HK-2 (cell line): ENCODE data around the gene PCED1B.
A peak's percentile ranks its signal among the peaks of the same experiment; 100 is the strongest.
"Not testable (repeated sequence)": the region's sequence is repeated elsewhere in the genome, so short reads cannot be mapped to it uniquely, and the experiment has no call there.

ENCODE experiments used
- DNase-seq: peaks from one replicate; pipeline ENCODE4 v3.0.0-alpha.2; 2018; ENCODE audit not compliant: unreplicated experiment

The PCED1B gene, protein sequence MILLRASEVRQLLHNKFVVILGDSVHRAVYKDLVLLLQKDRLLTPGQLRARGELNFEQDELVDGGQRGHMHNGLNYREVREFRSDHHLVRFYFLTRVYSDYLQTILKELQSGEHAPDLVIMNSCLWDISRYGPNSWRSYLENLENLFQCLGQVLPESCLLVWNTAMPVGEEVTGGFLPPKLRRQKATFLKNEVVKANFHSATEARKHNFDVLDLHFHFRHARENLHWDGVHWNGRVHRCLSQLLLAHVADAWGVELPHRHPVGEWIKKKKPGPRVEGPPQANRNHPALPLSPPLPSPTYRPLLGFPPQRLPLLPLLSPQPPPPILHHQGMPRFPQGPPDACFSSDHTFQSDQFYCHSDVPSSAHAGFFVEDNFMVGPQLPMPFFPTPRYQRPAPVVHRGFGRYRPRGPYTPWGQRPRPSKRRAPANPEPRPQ

DNA sequence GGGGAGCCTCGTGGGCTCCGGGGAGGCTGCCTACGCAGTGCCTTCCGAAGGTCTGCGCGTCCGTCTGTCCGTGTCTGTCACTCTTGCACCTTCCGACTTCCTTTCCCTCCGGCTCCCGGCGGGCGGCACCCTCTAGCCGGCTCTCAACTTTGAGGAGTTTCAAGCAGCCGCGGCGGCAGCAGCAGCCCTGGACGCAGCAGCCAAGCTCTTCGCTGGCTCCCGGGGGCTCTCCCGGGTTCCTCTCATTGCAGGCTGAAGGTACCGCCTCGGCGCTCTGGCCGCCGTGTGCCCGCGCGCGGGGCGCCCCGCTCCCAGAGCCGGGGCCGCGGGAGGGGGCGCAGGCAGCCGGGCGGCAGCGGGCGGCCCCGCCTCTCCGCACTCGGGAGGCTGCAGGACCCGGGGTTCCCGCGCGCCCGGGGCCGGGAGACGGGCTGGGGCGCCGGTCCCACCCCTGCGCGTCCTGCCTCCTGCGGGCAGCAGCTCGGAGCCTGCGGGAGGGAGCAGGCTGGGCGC lies at the start of gene PCED1B, which contains the start of gene AMIGO2:
PCED1B (plus strand) TSS at position 154 of the 513 bp plus-strand sequence. CDS start 155,443 bp downstream, outside the sequence.
AMIGO2 (minus strand) TSS at position 492 of the 513 bp plus-strand sequence. CDS start 957 bp downstream, outside the sequence.
- peak; percentile 71 for DNase-seq

DNA sequence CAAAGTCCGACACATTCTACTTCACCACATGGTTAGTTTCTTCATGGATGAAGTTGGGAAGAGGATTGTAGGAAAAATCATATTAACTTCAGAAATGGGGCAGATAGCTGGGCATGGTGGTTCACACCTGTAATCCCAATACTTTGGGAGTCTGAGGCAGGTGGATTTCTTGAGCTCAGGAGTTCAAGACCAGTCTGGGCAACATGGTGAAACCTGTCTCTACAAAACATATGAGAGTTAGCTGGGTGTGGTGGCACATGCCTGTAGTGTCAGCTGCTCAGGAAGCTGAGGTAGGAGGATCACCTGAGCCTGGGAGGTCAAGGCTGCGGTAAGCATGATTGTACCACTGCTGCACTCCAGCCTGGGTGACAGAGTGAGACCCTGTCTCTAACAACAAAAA lies 49.5 kb upstream of the PCED1B start:
- no peak for DNase-seq

DNA sequence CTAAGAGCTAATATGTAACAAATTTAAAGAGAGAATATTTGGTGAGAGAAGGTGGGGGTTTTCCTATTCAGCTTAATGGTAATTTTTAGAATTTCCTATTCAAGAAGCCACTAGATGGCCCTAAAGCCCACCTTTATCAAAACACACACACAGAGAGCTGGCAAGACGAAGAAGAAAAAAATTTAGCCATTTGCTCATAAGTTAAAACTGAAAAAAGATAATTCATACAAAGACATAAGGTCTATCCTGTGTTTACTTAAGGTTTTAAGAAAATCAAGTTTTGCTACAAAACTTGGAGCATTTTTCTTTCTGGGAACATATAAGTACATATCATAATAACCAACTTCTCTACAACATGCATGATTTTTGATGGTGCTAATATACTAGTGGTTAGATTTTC lies 46.8 kb upstream of the PCED1B start:
- no peak for DNase-seq

DNA sequence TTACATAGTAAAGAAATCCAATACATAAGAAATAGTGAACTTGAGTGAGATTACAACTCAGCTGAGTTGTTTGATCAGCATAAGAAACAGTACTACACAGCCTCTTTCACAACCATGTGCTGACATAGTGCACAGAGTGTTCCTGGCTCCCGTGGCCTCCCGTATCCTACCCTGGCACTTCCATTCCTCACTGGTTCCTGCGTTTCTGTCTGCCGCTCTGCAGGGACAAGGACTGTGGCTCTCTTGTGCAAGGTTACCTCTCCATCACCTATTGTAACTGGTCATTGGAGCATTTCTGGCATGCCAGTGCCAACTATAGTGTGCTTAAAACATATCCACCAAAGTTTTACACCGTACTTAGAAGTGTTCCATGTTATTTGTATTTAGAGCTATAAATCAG lies 46.3 kb upstream of the PCED1B start:
- DNase-seq, result no peak

DNA sequence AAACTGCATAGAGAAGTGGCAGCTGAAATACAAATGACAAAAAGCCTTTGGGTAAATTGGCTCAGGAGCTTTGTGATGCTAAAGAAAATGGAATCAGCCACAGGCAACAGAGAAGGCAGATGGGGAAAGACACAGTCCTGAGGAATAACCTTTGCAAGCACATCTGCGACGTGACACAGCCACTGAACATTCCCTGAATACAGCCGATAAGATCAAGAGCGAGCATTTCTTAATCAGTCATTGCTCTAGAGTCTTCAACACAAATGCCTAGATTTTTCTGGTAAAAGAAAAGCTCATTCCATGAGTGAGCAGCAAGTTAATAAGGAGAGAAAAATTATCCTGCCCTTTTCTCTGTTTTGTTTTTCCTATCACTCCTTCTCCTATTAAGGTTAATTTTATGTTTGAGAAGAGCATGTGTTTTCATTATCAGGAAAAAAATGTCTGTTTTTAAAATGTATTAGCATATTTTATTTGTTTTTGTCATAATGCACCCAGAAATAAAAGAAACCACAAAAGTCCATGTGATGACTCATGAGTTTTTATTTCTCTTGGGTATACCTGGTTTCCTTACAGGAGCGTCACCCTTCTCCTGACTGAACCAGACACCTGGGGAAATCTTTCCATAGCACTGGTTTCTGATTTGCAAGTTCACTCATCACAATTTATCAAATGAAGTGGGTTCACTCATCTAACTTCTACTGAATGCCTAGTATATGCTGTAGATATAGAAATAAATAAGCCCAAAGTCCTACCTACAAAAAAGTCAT lies 45.4 kb upstream of the PCED1B start:
- DNase-seq, result no peak

DNA sequence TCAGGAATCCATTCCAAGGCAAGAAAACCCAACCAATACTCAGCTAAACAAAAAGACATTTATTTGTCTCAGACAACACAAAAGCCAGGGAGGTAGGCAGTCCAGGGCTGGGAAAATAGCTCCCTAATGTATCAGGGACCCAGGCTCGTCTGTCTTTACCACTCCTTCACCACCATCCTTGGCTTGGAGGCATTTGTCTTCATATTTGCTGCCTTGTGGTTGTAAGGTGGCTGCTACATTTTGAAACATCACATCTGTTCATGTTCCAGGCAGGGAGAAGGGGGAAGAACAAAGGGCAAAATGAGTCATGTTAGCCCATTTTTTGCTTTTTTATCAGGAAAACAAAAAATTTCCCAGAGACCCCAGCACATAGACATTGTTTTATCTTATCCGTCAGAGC lies 44.8 kb upstream of the PCED1B start:
- no peak for DNase-seq

DNA sequence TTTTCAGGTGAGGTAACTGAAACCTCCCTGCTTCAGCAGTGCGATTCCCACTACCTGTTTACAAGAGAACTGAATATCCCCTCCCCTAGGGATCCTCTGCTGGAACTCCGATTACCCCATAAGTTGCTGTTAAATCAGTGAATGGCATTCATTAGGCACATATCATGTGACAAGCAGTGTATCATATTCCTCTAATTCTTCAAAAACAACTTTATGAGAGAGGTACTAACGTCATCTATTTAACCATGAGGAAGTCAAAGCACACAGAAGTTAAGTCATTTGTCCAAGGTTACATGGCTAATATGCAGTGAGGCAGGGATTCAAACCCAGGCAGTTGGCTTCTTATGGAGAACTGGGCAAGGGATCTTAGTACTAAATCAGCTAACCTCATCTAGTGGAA lies 43.9 kb upstream of the PCED1B start:
- DNase-seq, result no peak

DNA sequence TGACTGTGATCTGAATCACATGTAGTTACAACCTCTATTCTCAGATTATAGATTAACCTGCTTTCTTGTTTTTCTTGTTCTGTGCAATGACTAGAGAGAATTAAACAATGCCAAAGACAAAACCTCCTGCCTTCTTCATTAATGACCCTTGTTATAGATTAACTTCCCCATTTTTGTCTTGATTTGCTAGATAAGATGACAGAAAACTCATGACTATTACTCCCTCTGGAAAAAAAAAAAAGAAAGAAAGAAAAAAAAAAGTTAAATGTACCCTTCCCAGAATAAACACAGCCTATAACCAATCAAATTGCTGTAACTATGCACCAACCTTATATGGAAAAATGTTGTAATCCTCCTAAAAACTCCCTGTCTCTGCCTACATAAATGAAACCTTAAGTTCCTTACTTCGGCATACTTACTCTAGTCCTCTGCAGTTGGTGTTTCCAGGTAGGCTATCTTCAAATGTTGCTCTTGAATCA lies 41.1 kb upstream of the PCED1B start:
- DNase-seq, result no peak

DNA sequence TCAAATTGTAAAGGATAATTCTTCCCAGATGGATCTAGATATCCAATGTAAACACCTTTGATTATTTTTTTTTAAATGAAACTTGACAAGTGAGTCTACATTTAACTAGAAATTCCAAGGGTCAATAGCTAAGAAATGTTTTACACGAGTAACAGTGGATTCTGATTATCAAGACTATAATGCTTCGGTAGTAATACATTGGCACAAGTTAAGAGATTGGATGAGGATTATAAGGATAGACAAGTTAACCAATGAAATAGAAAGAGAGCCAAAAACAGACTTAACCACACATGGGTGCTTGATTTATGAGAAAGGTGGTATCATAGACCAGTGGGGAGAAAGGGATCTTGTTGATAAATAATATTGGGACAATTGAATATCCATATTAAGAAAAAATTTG lies 40.3 kb upstream of the PCED1B start:
- DNase-seq, result no peak

DNA sequence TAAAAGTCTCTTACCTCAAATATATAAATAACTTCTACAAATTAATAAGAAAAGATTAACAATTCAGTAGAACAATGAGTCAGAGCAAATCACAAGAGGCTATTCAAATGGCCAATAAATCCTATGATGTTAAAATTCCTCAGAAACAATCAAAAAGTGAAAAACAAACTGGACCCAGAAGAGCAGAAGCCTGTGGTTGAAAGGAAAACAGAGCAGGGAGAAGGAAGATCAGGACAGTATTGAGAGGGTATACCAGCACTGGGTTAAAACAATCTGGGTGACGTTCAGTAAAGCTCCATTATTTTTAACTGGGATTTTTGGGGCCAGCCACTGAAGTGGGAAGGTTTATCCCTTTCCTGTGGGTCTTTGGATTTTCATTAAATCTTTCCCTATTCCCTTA lies 39.7 kb upstream of the PCED1B start:
- DNase-seq, result no peak

DNA sequence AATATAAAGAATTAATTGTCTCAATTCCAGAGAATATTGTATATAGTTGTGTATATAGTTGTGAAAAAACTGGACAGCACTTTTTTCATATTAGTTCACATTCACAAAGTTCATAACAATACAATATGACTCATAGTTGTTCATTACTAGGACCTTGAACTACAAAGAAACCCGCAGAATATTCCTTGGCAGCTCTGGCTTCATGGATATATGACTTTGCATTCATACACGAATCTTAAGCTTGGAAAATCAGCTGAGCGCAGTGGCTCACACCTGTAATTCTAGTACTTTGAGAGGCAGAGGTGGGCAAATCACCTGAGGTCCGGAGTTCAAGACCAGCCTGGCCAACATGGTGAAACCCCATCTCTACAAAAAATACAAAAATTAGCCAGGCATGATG lies 38.1 kb upstream of the PCED1B start:
- no peak for DNase-seq

DNA sequence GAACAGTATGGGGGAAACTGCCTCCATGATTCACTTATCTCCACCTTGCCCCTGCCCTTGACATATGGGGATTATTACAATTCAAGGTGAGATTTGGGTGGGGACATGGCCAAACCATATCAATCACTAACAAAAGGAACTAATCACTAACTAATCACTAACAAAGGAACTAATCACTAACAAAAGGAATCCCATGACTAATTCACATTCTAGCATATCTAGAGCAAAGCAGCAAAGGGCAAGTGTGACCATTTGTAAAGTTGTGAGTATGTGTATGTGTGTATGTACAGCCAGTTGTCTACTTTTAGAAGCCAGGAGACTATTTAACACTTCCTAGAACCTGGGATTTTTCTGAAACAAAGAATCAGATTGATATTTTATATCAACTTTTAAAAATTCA lies 30.9 kb upstream of the PCED1B start:
- DNase-seq, result no peak

DNA sequence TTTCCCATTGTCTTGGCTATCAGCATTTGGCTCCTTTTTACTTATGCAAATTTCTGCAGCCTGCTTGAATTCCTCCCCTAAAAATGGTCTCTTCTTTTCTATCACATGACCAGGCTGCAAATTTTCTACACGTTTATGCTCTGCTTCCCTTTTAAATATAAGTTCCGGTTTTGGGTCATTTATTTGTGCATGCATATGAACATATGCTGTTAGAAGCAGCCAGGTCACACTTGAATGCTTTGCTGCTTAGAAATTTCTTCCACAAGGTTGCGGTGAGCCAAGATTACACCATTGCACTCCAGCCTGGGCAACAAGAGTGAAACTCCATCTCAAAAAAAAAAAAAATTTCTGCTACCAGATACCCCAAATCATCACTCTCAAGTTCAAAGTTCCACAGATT lies 28.1 kb upstream of the PCED1B start:
- not testable (repeated sequence) for DNase-seq

DNA sequence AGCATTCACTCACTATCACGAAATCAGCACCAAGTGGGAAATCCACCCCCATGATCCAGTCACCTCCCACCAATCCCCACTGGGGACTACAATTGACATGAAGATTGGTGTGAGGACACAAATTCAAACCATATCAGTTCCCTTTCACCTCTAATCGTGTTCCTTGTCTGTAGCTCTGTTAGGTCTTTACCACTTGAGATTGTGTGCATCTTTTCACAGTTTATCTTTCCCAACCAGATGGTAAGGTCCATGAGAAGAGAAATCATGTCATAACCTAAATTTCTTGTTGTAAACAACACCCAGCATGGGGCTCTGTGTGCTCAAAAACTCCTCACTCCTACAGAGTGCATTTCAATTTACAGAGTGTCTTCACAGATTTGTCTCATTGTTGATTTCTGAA lies 27.1 kb upstream of the PCED1B start:
- no peak for DNase-seq

DNA sequence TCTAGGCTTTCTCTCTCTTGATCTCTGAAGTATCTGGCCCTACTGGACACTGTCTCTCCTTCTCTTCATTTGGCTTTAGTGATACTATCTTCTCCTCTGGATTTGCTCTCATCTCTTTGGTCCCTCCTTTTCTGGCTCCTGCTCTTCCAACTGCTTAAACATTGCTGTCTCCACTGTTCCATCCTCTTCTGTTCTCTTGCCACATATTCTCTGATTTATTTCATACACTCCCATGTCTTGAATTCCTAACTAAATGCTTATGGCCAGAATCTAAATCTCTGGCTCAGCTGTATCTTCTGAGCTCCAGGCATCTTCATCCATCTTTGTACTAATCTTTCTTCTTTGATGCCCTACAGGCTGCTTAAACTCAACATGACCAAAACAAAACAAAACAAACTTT lies 25.5 kb upstream of the PCED1B start:
- no peak for DNase-seq

DNA sequence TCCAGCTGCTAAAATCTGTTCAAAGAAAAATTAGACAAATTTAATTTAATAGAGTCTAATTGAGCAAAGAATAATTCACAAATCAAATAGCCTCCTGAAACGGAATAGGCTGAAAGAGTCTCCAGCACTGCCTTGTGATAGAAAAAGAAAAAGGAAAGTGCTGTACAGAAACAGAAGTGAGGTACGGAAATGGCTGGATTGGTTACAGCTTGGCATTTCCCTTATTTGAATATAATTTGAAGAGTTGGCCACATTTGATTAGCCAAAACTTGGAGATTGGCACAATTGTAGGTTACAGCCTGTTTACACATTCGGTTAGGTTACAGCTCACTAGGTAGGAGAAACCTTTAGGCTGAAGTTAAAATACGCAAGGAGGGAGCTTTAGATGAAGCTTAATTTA lies 24.8 kb upstream of the PCED1B start:
- DNase-seq, result no peak

DNA sequence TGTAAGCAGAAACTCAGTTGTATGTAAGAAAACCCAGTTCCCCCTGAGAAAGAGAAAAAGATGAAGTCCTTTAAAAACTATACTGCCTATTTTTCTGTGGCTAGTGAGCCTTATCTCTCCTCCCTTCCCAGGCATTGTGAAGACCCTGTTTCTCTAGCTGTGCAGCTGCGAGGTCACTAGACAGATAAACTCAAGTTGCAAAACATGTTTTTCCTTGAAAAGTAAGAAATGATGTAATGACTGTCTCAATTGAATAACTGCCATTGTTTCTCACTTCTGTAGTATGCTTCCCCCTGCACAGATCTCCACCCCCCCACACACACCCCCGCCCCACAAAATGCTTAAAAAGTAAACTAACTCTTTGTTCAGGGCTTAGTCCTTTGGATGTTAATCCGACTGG lies 23.6 kb upstream of the PCED1B start:
- not testable (repeated sequence) for DNase-seq

DNA sequence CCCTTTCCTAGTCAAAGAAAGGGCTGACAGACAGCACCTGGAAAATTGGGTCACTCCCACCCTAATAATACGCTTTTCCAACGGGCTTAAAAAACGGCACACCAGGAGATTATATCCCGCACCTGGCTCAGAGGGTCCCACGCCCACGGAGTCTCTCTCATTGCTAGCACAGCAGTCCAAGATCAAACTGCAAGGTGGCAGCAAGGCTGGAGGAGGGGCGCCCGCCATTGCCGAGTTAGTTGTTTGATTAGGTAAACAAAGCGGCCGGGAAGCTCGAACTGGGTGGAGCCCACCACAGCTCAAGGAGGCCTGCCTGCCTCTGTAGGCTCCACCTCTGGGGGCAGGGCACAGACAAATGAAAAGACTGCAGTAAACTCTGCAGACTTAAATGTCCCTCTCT lies 22.5 kb upstream of the PCED1B start:
- DNase-seq, result not testable (repeated sequence)

DNA sequence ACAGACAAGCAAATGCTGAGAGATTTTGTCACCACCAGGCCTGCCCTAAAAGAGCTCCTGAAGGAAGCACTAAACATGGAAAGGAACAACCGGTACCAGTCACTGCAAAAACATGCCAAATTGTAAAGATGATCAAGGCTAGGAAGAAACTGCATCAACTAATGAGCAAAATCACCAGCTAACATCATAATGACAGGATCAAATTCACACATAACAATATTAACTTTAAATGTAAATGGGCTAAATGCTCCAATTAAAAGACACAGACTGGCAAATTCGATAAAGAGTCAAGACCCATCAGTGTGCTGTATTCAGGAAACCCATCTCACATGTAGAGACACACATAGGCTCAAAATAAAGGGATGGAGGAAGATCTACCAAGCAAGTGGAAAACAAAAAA lies 20.8 kb upstream of the PCED1B start:
- not testable (repeated sequence) for DNase-seq

DNA sequence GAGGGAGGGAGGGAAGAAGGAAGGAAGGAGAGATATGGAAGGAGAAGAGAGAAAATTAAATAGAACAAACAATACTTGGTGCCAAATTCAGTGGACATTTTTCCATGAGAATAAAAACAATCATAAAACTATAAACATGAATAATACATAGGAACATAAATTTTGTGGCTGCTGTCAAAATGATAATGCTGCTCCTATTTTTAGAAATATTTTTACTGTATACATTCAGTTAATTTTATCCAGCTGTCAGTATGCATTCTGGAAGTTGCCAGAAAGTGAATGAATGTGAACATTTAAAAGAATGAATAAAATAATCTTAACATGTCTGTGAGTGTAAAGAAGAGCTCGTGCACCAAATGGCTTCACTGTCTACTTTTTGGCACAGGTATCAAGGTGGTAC lies 13.9 kb upstream of the PCED1B start:
- no peak for DNase-seq

DNA sequence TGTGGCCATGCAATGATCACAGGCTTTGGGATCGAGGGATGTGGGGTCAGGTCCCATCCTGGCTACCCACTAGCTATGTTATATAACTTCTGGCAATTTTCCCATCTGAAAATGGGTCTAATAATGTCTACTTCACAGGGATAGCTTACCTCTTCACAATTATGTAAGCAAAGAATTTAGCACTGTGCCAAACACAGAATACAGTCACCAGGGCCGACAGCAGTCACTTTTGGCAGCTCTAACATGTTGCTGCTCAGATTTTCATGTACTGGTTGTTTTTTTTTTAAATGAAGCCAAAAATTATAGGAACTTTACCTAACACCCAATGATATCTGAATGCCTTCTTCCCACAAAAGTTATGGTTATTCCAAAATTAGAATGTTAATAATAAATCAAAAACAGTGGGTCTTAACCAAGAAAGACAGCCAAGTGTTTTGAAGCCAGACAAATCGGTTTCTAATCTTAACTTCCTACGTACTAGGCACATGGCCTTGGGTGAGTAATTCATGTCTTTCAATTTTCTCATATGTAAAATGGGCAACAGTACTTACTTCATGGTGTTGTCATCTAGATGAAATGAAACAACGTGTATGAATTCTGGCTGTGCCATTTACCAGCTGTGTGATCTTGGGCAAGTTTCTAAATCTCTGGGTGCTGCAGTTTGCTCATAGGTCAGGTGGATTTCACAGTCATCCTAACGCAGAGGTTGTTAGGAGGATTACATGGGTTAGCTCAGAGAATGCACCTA lies 13.0 kb upstream of the PCED1B start:
- no peak for DNase-seq

DNA sequence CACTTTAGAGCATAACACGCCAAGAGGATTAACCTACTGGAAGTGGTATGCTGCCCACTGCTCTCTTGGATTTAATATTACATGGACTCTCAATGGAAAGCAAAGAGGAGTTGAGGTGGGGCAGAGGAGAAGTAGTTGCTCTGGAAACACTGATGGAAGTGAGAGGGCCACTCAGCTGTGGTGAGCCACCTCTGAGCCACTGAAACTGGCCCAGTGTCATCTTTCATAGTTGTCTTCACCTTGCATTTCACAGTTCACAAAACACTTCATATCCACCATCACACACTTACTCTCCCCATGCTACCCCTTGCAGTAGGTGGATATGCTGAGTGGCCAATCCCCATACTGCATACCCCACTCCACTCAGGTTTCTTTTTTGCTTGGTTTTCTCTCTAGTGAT lies 12.2 kb upstream of the PCED1B start:
- no peak for DNase-seq
